ENCODE measurements around the gene CTIF. TPM values are rescaled to one million over a fixed set of nuclear protein-coding genes. Genes with fewer than 3 reads are reported as not detected.

CTIF gene
- total and polyA plus RNA-seq, 4 donors: 12.2 to 45.7 (median 32.6) TPM

- H3K9me3 ChIP-seq (ENCODE audit: control insufficient read depth in 4 of 4, insufficient read depth in 3 of 4, low read length in 3 of 4): no peaks in the 10 kb centered on the region
- no peak for ATAC-seq (ENCODE audit: insufficient read depth, low FRiP score)
- no peak for DNase-seq
- no peak overlapping the region for H3K9ac ChIP-seq (ENCODE audit: insufficient read depth in 1 of 2, low read length in 2 of 2)
- no peak overlapping the region for H3K27ac ChIP-seq (ENCODE audit: low read depth in 1 of 2, low read length in 1 of 2)
- H3K27me3 ChIP-seq (ENCODE audit: control insufficient read depth in 3 of 3, insufficient read depth in 3 of 3, low read length in 2 of 3): no peaks in the 10 kb centered on the region
- no peak overlapping the region for H3K4me3 ChIP-seq
- peaks cover 0 to 14% (median under 1%) of the 10 kb centered on the region in 4 donors for H3K36me3 ChIP-seq (ENCODE audit: control insufficient read depth in 4 of 4, insufficient read depth in 4 of 4, low read length in 4 of 4)
- WGBS, 2 donors: 97 to 98% methylated on average over 10 of the region's 10 CpGs
- H3K4me1 ChIP-seq (ENCODE audit: control insufficient read depth in 5 of 5, insufficient read depth in 5 of 5, low read length in 5 of 5): peaks cover 0 to 11% (median 9%) of the 10 kb centered on the region in 5 donors
- no peak for TF ChIP-seq CTCF (IDR thresholded peaks at IDR 0.05; ENCODE audit: control extremely low read depth, extremely low read depth)
These were observed 179.6 kb downstream of the CTIF start for GRCh38 chr18:48718251-48718959.

DNA sequence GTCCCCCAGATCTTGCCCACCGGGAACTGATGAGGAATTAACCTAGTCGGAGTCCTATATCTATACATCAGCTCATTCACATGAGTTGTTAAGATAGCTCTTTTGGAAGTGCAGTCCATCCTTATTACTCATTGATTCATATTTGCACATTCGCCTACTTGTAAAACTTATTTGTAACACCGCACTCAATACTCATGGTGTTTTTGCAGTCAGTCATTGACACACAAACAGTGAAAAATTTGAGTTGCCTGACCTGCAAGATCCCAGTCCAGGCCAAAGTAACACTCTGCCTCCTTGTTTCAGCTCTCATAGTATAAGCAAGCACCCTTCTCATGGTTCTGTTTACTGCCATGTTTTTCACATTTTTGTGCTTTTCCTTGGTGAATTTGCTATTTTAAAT lies 180.6 kb downstream of the CTIF start:
- H3K27ac ChIP-seq (ENCODE audit: low read depth in 1 of 2, low read length in 1 of 2): no peak overlapping the region
- H3K9me3 ChIP-seq (ENCODE audit: control insufficient read depth in 4 of 4, insufficient read depth in 3 of 4, low read length in 3 of 4): no peaks in the 10 kb centered on the region
- WGBS, 2 donors: 89 to 97% methylated on average over 4 of the region's 4 CpGs
- H3K4me1 ChIP-seq (ENCODE audit: control insufficient read depth in 5 of 5, insufficient read depth in 5 of 5, low read length in 5 of 5): peaks cover 0 to 11% (median 9%) of the 10 kb centered on the region in 5 donors
- H3K9ac ChIP-seq (ENCODE audit: insufficient read depth in 1 of 2, low read length in 2 of 2): no peak overlapping the region
- ATAC-seq (ENCODE audit: insufficient read depth, low FRiP score): no peak
- H3K36me3 ChIP-seq (ENCODE audit: control insufficient read depth in 4 of 4, insufficient read depth in 4 of 4, low read length in 4 of 4): peaks cover 0 to 14% (median under 1%) of the 10 kb centered on the region in 4 donors
- no peaks in the 10 kb centered on the region for H3K27me3 ChIP-seq (ENCODE audit: control insufficient read depth in 3 of 3, insufficient read depth in 3 of 3, low read length in 2 of 3)
- DNase-seq: no peak
- TF ChIP-seq CTCF (IDR thresholded peaks at IDR 0.05; ENCODE audit: control extremely low read depth, extremely low read depth): no peak
- no peak overlapping the region for H3K4me3 ChIP-seq

GRCh38 chr18:48719974-48720654 lies 181.3 kb downstream of the CTIF start:
- Histone ChIP-seq H3K4me3 (no peak overlapping the region), H3K9ac (ENCODE audit: insufficient read depth in 1 of 2, low read length in 2 of 2) (no peak overlapping the region), H3K27me3 (ENCODE audit: control insufficient read depth in 3 of 3, insufficient read depth in 3 of 3, low read length in 2 of 3) (no peaks in the 10 kb centered on the region), H3K4me1 (ENCODE audit: control insufficient read depth in 5 of 5, insufficient read depth in 5 of 5, low read length in 5 of 5) (peaks cover 0 to 11% (median 9%) of the 10 kb centered on the region in 5 donors), H3K9me3 (ENCODE audit: control insufficient read depth in 4 of 4, insufficient read depth in 3 of 4, low read length in 3 of 4) (no peaks in the 10 kb centered on the region), H3K36me3 (ENCODE audit: control insufficient read depth in 4 of 4, insufficient read depth in 4 of 4, low read length in 4 of 4) (peaks cover 0 to 14% (median under 1%) of the 10 kb centered on the region in 4 donors), H3K27ac (ENCODE audit: low read depth in 1 of 2, low read length in 1 of 2) (no peak overlapping the region)
- no peak for DNase-seq
- TF ChIP-seq CTCF (IDR thresholded peaks at IDR 0.05; ENCODE audit: control extremely low read depth, extremely low read depth): no peak
- WGBS, 2 donors: 70% methylated on average over 12 of the region's 12 CpGs
- ATAC-seq (ENCODE audit: insufficient read depth, low FRiP score): no peak
